ENCODE data around the gene TMX1.
A peak's percentile ranks its signal among the peaks of the same experiment; 100 is the strongest.

The TMX1 gene

GRCh38 chr14:51239813-51240803, at the start of gene TMX1:
Gene TMX1 (plus strand): TSS chr14:51240247. CDS start chr14:51240293, 46 bp downstream.
- TF ChIP-seq CTCF (IDR thresholded peaks at IDR 0.05; ENCODE audit: low read length, missing control alignments) = no peak
- H3K4me3 ChIP-seq (replicated peaks; ENCODE audit: low read depth, low read length) = peak within 1 kb of the TSS; percentile 94
- peak; percentile 99 for DNase-seq (ENCODE audit: low read depth)

GRCh38 chr14:51201890-51202289, 38.2 kb upstream of the TMX1 start:
- TF ChIP-seq CTCF (IDR thresholded peaks at IDR 0.05; ENCODE audit: low read length, missing control alignments) = no peak
- DNase-seq (ENCODE audit: low read depth) = no peak
- H3K4me3 ChIP-seq (replicated peaks; ENCODE audit: low read depth, low read length) = no peak overlapping the region

GRCh38 chr14:51202914-51203665, 37.0 kb upstream of the TMX1 start:
- no peak overlapping the region for H3K4me3 ChIP-seq (replicated peaks; ENCODE audit: low read depth, low read length)
- DNase-seq (ENCODE audit: low read depth) = no peak
- no peak for TF ChIP-seq CTCF (IDR thresholded peaks at IDR 0.05; ENCODE audit: low read length, missing control alignments)

GRCh38 chr14:51203881-51204280, 36.2 kb upstream of the TMX1 start:
- TF ChIP-seq CTCF (IDR thresholded peaks at IDR 0.05; ENCODE audit: low read length, missing control alignments) = no peak
- no peak for DNase-seq (ENCODE audit: low read depth)
- H3K4me3 ChIP-seq (replicated peaks; ENCODE audit: low read depth, low read length) = no peak overlapping the region

GRCh38 chr14:51205486-51205885, 34.6 kb upstream of the TMX1 start:
- DNase-seq (ENCODE audit: low read depth) = no peak
- TF ChIP-seq CTCF (IDR thresholded peaks at IDR 0.05; ENCODE audit: low read length, missing control alignments) = no peak
- no peak overlapping the region for H3K4me3 ChIP-seq (replicated peaks; ENCODE audit: low read depth, low read length)

- DNase-seq (ENCODE audit: low read depth) = no peak
- no peak for TF ChIP-seq CTCF (IDR thresholded peaks at IDR 0.05; ENCODE audit: low read length, missing control alignments)
Measured at GRCh38 chr14:51206462-51206861, 33.6 kb upstream of the TMX1 start.

More at GRCh38 chr14:51206462-51206861, 33.6 kb upstream of the TMX1 start:
- no peak overlapping the region for H3K4me3 ChIP-seq (replicated peaks; ENCODE audit: low read depth, low read length)

Measured in fibroblast of pulmonary artery (primary cell).